Stimulated activated naive CD4-positive, alpha-beta T cell (primary cell): Measurements from ENCODE around the gene TBC1D16.

Experiments used
- DNase-seq, 6 experiments: peaks; one replicate each; lab custom pipeline; 2025; lab: John Stamatoyannopoulos, UW

Gene TBC1D16

GRCh38 chr17:79987187-79987934 lies 48.3 kb downstream of the TBC1D16 start:
- no peak for DNase-seq

DNA sequence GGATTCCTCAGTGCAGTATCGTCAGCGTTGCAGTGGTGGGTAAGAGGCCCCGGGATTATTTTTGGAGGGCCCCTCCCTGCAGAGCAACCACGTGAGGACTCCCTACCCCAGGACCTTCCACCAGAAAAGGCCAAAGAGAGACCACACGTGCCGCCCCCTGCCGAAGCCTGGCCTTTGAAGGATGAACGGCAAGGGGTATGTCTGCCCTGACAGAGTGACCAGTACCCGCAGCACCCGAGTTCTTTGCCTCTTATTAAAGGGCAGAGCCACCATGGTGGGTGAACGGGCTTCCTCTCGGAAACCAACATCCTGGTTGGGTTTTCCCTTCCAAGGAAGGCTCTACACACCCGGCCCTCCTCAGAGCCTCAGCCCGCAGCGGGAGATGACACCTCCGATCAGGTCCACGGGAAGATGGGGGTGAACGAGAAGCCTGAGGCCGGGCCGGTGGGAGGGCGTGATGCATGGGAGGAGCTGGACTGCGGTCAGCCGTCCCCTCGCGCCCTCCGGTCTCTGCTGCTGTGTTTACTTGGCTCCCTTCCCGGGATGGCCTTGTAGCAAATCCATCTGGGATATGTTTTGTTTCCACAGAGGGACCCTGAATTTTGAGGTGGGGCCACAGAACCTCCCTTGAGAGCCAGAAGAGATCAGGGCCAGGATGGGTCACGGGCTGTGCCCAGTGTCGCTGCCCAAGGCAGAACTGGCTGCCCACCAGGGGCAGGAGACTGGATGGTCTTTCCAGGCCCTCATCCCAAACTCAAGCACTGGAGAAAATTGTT lies 49.1 kb downstream of the TBC1D16 start:
- no peak for DNase-seq

- no peak for DNase-seq
These were observed 49.7 kb downstream of the TBC1D16 start for GRCh38 chr17:79985943-79986391.

DNA sequence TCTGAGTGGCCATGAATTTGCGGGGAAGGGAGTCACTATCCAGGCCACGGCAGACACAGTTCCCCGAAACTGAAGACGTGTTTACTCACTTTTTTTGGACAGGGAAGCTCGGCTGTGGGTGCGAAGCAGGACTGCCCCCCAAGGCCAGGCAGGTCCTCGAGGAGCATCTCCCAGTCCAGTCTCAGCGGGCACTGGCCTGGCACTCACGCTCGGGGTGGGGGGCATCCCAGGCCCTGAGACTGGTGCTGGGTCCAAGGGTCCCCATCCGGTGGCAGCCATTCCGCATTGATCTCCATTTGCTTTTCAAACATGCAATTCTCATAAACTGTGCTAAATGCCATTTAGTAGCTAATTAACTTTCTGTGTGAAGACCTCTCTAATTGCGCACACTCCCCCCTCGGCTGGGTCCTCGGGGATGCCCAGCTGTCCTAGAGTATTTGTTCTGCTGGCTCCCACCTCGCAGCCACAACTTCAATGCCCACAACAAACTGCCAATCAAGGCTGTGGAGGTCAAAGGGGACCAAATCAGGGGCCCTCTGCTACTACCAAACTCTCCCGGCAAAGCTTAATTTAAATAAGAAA lies 50.2 kb downstream of the TBC1D16 start:
- DNase-seq: no peak

DNA sequence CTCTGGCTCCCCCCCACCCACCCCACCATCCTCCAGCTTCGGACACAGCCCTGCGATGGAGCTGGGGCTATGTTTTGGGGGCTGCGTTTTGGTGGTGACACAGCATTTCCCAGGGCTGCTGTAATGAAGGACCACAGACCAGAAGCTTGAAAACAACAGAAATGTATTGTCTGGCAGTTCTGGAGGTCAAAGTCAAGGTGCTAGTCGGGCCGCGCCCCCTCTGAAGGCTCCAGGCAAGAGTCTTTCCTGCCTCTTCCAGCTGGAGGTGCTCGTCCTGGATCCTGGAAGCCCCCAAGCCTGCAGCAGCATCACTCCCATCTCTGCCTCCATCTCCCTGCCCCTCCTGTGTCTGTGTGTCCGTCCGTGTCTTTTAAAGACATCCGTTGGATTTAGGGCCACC lies 50.8 kb downstream of the TBC1D16 start:
- DNase-seq: no peak

- DNase-seq: no peak
These were observed 51.4 kb downstream of the TBC1D16 start for GRCh38 chr17:79984045-79984840.

GRCh38 chr17:79983456-79983855 lies 52.2 kb downstream of the TBC1D16 start:
- DNase-seq: no peak

- no peak for DNase-seq
These were observed 52.7 kb downstream of the TBC1D16 start for GRCh38 chr17:79982986-79983385.

DNA sequence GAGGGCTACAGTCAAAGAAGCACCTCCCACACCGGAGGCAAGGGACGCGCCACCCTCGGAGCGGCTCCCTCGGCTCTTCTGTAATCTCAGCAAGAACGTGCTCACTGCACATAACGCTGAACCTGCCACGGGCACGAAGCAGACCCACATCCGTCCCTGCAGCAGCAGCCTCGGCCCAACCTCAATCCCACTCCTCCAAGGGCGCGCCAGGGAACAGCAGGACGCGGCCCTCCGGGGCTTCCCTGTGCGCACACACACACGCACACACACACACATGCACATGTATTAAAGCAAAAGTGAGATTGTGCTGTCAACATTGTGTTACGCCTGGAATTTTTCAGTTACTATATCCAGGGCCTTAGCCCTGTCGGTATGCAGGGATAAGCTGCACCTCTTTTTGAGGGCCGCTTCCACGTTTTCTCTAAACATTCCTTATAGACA lies 54.0 kb downstream of the TBC1D16 start:
- DNase-seq: no peak

GRCh38 chr17:79981090-79981489 lies 54.6 kb downstream of the TBC1D16 start:
- DNase-seq: no peak

GRCh38 chr17:79980246-79981043 lies 55.2 kb downstream of the TBC1D16 start:
- no peak for DNase-seq

DNA sequence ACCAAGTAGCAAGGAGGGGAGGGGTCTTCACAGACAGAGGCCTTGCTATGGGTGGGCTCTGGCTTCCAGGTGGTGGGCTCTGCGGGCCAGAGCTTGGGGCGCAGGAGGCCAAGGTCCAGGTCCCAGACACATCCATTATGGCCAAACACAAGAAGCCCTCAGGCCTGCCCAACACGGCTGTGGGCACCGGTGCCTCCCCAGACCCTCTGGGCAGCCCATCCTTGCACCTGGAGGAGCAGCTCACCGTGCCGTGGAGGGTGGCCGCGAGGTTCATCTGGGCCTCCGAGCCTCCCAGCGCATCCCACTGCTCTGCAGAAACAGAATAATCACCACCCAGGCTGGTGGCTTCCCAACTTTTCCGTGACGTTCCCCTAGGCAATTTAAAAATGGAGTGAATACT lies 55.9 kb downstream of the TBC1D16 start:
- no peak for DNase-seq

GRCh38 chr17:79979221-79979741 lies 56.4 kb downstream of the TBC1D16 start:
- DNase-seq: no peak

- no peak for DNase-seq
These were observed 57.2 kb downstream of the TBC1D16 start for GRCh38 chr17:79978548-79978855.

DNA sequence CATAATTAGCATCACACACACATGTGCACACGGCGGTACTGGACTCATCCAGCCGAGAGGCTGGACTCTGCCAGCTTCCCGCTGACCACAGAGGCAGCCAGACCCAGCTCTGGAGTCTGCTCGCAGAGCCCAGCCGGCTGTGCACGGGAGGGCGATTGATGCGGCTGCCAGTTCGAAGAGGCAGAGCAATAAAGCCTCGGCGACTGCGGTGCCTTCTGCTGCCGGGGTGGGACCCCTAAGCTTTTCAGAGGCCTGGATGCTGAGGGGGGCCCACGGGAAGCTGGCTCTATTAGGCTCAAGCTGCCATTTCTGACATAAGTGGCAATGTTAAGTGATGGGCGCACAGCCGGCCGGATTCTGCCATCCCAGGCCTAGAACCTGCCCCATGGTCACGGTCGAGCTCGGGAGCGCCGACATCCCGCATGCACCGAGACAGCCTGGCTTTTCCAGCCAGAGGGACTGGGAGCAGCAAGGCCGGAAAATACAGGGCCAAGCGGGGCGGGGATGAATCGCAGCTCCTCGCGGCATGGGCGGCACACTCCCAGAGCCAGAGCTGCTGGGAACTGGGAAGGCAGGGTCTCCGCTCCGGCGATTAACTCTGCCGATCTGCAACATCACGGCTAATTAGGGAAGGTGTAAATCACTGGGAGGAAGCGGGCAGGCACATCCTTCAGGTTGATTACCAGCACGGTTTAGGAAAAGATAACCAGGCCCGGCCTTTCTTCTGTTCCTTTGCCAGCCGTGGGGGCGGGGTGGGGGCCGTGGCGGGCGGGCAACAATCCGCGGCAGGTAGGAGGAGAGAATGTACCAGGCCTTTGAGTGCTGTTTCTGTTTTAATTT lies 57.7 kb downstream of the TBC1D16 start:
- no peak for DNase-seq

DNA sequence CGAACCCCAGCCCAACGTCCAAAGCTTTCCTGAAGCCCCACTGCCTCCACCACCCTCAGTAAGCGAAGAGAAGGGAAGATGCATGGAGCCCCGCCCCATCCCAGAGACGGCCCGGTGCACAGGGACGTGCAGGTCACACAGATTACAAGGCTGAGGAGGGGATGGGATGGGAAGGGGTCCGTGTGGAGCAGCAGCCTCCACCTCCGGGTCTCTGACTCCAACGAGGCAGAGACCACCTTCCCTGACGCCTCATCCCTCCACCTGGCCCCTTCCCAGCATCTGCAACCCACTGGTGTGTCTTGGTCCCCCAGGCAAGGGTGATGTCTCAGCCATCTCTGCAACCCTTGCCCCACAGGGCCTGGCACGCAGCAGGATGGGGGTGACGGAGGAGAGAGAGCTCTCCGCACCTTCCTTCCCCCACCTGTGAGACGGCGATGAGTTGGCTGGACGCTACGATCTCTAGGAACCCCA lies 58.5 kb downstream of the TBC1D16 start:
- no peak for DNase-seq

DNA sequence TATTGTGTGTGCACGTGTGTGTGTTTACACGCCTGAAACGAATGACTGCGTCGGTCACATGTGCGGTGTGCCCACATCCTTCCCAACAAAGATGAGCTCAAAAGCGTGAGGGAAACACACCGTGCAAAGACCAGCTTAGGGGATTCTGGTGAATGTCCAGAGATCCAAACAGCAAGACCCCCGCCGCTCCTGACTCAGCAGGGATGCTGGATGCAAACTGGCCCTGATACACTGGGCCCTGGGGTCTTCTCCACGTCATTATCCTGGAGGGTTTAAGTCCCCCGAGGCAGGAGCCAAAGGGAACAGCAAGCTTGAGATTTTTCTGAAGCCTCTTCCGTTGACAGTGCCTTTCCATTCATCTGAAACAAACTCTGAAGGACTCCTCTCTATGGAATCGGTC lies 59.2 kb downstream of the TBC1D16 start:
- no peak for DNase-seq

GRCh38 chr17:79975498-79976134 lies 60.1 kb downstream of the TBC1D16 start:
- no peak for DNase-seq
